IPS-18a (cell line): ENCODE data around the gene C20orf96.

ENCODE experiments used
- H3K27ac ChIP-seq: one replicate; pipeline ENCODE4 v1.5.1; 2013; ENCODE audit warnings: low read length
- H3K27me3 ChIP-seq: one replicate; pipeline ENCODE4 v1.6.1; 2013; ENCODE audit warnings: mild to moderate bottlenecking, low read length; ENCODE audit not compliant: control insufficient read depth, insufficient read depth
- H3K36me3 ChIP-seq: one replicate; pipeline ENCODE4 v1.6.1; 2013; ENCODE audit warnings: low read depth, low read length; ENCODE audit not compliant: control insufficient read depth
- H3K4me1 ChIP-seq: one replicate; pipeline ENCODE4 v1.6.1; 2013; ENCODE audit warnings: low read depth, low read length; ENCODE audit not compliant: control insufficient read depth
- H3K4me3 ChIP-seq: one replicate; pipeline ENCODE4 v1.5.1; 2013; ENCODE audit warnings: low read length
- H3K9ac ChIP-seq: one replicate; pipeline ENCODE4 v1.6.1; 2013; ENCODE audit warnings: mild to moderate bottlenecking, low read length, moderate library complexity
- H3K9me3 ChIP-seq: one replicate; pipeline ENCODE4 v1.6.1; 2013; ENCODE audit warnings: low read depth, low read length; ENCODE audit not compliant: control insufficient read depth

The C20orf96 gene

GRCh38 chr20:309841-310644 lies 19.5 kb upstream of the C20orf96 start:
- peak overlapping the region; percentile 78 for H3K27ac ChIP-seq
- H3K4me3 ChIP-seq: peak overlapping the region; percentile 66

GRCh38 chr20:309306-309840 lies 18.8 kb upstream of the C20orf96 start:
- peak overlapping the region; percentile 78 for H3K27ac ChIP-seq

More at GRCh38 chr20:309841-310644, 19.5 kb upstream of the C20orf96 start:
- Histone ChIP-seq H3K9me3 (no peaks in the 10 kb centered on the region), H3K27me3 (no peaks in the 10 kb centered on the region), H3K36me3 (no peaks in the 10 kb centered on the region), H3K4me1 (peaks cover 21% of the 10 kb centered on the region), H3K9ac (peak overlapping the region; percentile 76)

GRCh38 chr20:308427-309038 lies 18.0 kb upstream of the C20orf96 start:
- Histone ChIP-seq H3K36me3 (no peaks in the 10 kb centered on the region), H3K4me3 (no peak overlapping the region), H3K27ac (no peak overlapping the region), H3K4me1 (peaks cover 21% of the 10 kb centered on the region), H3K9ac (no peak overlapping the region), H3K9me3 (no peaks in the 10 kb centered on the region), H3K27me3 (no peaks in the 10 kb centered on the region)

More at GRCh38 chr20:309306-309840, 18.8 kb upstream of the C20orf96 start:
- Histone ChIP-seq H3K27me3 (no peaks in the 10 kb centered on the region), H3K9ac (peak overlapping the region; percentile 76), H3K4me1 (peaks cover 21% of the 10 kb centered on the region), H3K4me3 (peak overlapping the region; percentile 66), H3K36me3 (no peaks in the 10 kb centered on the region), H3K9me3 (no peaks in the 10 kb centered on the region)

GRCh38 chr20:305745-306144 lies 15.2 kb upstream of the C20orf96 start:
- Histone ChIP-seq H3K4me1 (peaks cover 42% of the 10 kb centered on the region), H3K9me3 (no peaks in the 10 kb centered on the region), H3K27ac (no peak overlapping the region), H3K27me3 (no peaks in the 10 kb centered on the region), H3K9ac (no peak overlapping the region), H3K36me3 (no peaks in the 10 kb centered on the region), H3K4me3 (no peak overlapping the region)

GRCh38 chr20:301886-302848 lies 11.6 kb upstream of the C20orf96 start:
- Histone ChIP-seq H3K9me3 (no peaks in the 10 kb centered on the region), H3K4me3 (no peak overlapping the region), H3K27me3 (no peaks in the 10 kb centered on the region), H3K9ac (no peak overlapping the region), H3K36me3 (peaks cover 5% of the 10 kb centered on the region), H3K27ac (no peak overlapping the region), H3K4me1 (peaks cover 38% of the 10 kb centered on the region)

- peak overlapping the region; percentile 92 for H3K4me3 ChIP-seq
- H3K4me1 ChIP-seq: peaks cover 42% of the 10 kb centered on the region
- peak overlapping the region; percentile 76 for H3K27ac ChIP-seq
These were observed 9.9 kb upstream of the C20orf96 start for GRCh38 chr20:300345-300990.

GRCh38 chr20:298776-299391 lies 8.3 kb upstream of the C20orf96 start:
- peak overlapping the region; percentile 89 for H3K9ac ChIP-seq
- H3K9me3 ChIP-seq: no peaks in the 10 kb centered on the region
- peaks cover 5% of the 10 kb centered on the region for H3K36me3 ChIP-seq
- H3K4me3 ChIP-seq: peak overlapping the region; percentile 92
- H3K4me1 ChIP-seq: peaks cover 42% of the 10 kb centered on the region
- no peak overlapping the region for H3K27ac ChIP-seq
- peaks cover 23% of the 10 kb centered on the region for H3K27me3 ChIP-seq

More at GRCh38 chr20:300345-300990, 9.9 kb upstream of the C20orf96 start:
- Histone ChIP-seq H3K9me3 (no peaks in the 10 kb centered on the region), H3K9ac (peak overlapping the region; percentile 30), H3K36me3 (peaks cover 5% of the 10 kb centered on the region), H3K27me3 (peaks cover 14% of the 10 kb centered on the region)

- Histone ChIP-seq H3K27me3 (peaks cover 23% of the 10 kb centered on the region), H3K9me3 (no peaks in the 10 kb centered on the region), H3K36me3 (peaks cover 5% of the 10 kb centered on the region), H3K27ac (peak overlapping the region; percentile 90), H3K4me1 (peaks cover 41% of the 10 kb centered on the region), H3K9ac (peak overlapping the region; percentile 89), H3K4me3 (peak overlapping the region; percentile 92)
These were observed 7.6 kb upstream of the C20orf96 start for GRCh38 chr20:297925-298775.

- Histone ChIP-seq H3K4me1 (peaks cover 33% of the 10 kb centered on the region), H3K36me3 (peaks cover 5% of the 10 kb centered on the region), H3K4me3 (peak within 1 kb of the TSS; percentile 92), H3K27me3 (peaks cover 28% of the 10 kb centered on the region), H3K27ac (peak within 1 kb of the TSS; percentile 90), H3K9ac (peak within 1 kb of the TSS; percentile 89), H3K9me3 (no peaks in the 10 kb centered on the region)
These were observed 6.8 kb upstream of the C20orf96 start, which contains the start of gene ZCCHC3 for GRCh38 chr20:297098-297924. TSS of gene ZCCHC3 (plus strand) at chr20:297570. CDS start at chr20:297587, 17 bp downstream.
